KMS-11 (cell line): ENCODE results near the gene PKD1L1.

Source experiments
- H2AFZ ChIP-seq: fragments of 200-600 bp; sonication (generic); 2 replicates; pipeline ENCODE4 v1.6.1; 2016; ENCODE audit warnings: antibody characterized with exemption, mixed run types, low read depth
- H3K27ac ChIP-seq: fragments of 200-600 bp; sonication (generic); 2 replicates; pipeline ENCODE4 v1.6.1; 2016; ENCODE audit warnings: mild to moderate bottlenecking, mixed run types
- H3K27me3 ChIP-seq: fragments of 200-600 bp; sonication (generic); 2 replicates; pipeline ENCODE4 v1.6.1; 2017; ENCODE audit warnings: mild to moderate bottlenecking, low read depth, mixed run types, moderate library complexity; ENCODE audit not compliant: insufficient read depth
- H3K36me3 ChIP-seq: fragments of 200-600 bp; sonication (generic); 2 replicates; pipeline ENCODE4 v1.6.1; 2017; ENCODE audit warnings: mild to moderate bottlenecking, mixed run types; ENCODE audit not compliant: insufficient read depth
- H3K4me1 ChIP-seq: fragments of 200-600 bp; sonication (generic); 2 replicates; pipeline ENCODE4 v1.6.1; 2016; ENCODE audit warnings: mild to moderate bottlenecking, low read depth, mixed run types; ENCODE audit not compliant: poor library complexity, severe bottlenecking
- H3K4me2 ChIP-seq: fragments of 200-600 bp; sonication (generic); 2 replicates; pipeline ENCODE4 v1.7.0; 2016; ENCODE audit warnings: mild to moderate bottlenecking, mixed run types
- H3K4me3 ChIP-seq: fragments of 200-600 bp; sonication (generic); IDR thresholded peaks from 2 replicates; pipeline ENCODE4 v1.6.1; 2017; ENCODE audit warnings: low read depth, low read length, mixed read lengths; ENCODE audit not compliant: insufficient read depth
- H3K79me2 ChIP-seq: fragments of 200-600 bp; sonication (generic); 2 replicates; pipeline ENCODE4 v1.6.1; 2016; ENCODE audit warnings: low read depth, mixed run types; ENCODE audit not compliant: insufficient read depth
- H3K9ac ChIP-seq: fragments of 200-600 bp; sonication (generic); 2 replicates; pipeline ENCODE4 v1.6.1; 2016; ENCODE audit warnings: mild to moderate bottlenecking, mixed run types
- H4K20me1 ChIP-seq: fragments of 200-600 bp; sonication (generic); 2 replicates; pipeline ENCODE4 v1.6.1; 2016; ENCODE audit warnings: mild to moderate bottlenecking, mixed run types; ENCODE audit not compliant: insufficient read depth
- TF ChIP-seq, protein P1 (sequence below): fragments of 200-600 bp; sonication (generic); conservative IDR thresholded peaks from 2 replicates; pipeline ENCODE4 v1.6.1; 2017; ENCODE audit warnings: low read depth, mild to moderate bottlenecking, antibody characterized with exemption, low read length, moderate library complexity, mixed read lengths

Gene PKD1L1

DNA sequence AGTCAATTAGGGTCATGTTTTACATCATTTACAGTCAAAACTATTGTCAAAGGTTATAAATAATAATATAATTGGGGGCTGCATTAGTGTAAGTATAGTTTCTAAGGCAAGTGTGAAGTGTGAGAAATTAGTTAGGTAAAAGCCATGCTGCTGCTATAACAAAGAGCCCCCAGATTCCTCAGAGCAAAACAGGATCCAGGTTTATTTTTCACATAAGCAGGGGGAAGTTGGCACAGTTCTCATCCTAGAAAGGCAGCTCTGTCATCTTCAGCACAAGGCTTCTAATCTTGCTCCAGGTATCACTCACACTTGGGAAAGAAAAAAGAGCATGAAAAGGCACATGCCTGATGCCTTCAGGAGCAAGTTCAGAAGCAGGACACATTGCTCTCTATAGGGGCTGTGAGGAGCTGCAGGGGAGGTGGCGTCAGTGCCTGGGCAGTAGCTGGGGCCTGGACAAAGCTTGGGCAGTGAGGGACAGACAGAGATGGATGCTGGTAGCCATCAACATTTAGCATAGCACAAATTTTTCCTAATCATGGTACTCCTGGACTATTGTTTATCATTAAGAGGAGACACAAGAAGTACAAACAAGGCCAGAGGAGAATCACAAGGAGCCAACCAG, 170.6 kb downstream of the PKD1L1 start:
- no peak overlapping the region for H3K4me2 ChIP-seq

GRCh38 chr7:47776335-47776734, 171.9 kb downstream of the PKD1L1 start:
- no peak overlapping the region for H3K4me2 ChIP-seq
- no peaks in the 10 kb centered on the region for H4K20me1 ChIP-seq
- no peaks in the 10 kb centered on the region for H3K27me3 ChIP-seq
- H3K79me2 ChIP-seq = no peaks in the 10 kb centered on the region
- no peaks in the 10 kb centered on the region for H3K36me3 ChIP-seq
- H3K4me1 ChIP-seq = no peaks in the 10 kb centered on the region
- no peak overlapping the region for H3K27ac ChIP-seq
- no peak overlapping the region for H3K4me3 ChIP-seq
- H3K9ac ChIP-seq = no peak overlapping the region
- TF ChIP-seq, protein P1, sequence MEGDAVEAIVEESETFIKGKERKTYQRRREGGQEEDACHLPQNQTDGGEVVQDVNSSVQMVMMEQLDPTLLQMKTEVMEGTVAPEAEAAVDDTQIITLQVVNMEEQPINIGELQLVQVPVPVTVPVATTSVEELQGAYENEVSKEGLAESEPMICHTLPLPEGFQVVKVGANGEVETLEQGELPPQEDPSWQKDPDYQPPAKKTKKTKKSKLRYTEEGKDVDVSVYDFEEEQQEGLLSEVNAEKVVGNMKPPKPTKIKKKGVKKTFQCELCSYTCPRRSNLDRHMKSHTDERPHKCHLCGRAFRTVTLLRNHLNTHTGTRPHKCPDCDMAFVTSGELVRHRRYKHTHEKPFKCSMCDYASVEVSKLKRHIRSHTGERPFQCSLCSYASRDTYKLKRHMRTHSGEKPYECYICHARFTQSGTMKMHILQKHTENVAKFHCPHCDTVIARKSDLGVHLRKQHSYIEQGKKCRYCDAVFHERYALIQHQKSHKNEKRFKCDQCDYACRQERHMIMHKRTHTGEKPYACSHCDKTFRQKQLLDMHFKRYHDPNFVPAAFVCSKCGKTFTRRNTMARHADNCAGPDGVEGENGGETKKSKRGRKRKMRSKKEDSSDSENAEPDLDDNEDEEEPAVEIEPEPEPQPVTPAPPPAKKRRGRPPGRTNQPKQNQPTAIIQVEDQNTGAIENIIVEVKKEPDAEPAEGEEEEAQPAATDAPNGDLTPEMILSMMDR = no peak
- H2AFZ ChIP-seq = no peak overlapping the region

More for the DNA sequence above, 170.6 kb downstream of the PKD1L1 start:
- Histone ChIP-seq H3K36me3 (no peaks in the 10 kb centered on the region), H4K20me1 (no peaks in the 10 kb centered on the region), H3K79me2 (no peaks in the 10 kb centered on the region), H3K9ac (no peak overlapping the region), H3K4me1 (no peaks in the 10 kb centered on the region), H3K27me3 (no peaks in the 10 kb centered on the region), H3K4me3 (no peak overlapping the region), H3K27ac (no peak overlapping the region), H2AFZ (no peak overlapping the region)
- TF ChIP-seq, protein P1 = no peak

GRCh38 chr7:47775238-47775637, 173.0 kb downstream of the PKD1L1 start:
- Histone ChIP-seq H3K79me2 (no peaks in the 10 kb centered on the region), H3K4me2 (no peak overlapping the region), H3K4me3 (no peak overlapping the region), H3K27ac (no peak overlapping the region), H3K9ac (no peak overlapping the region), H3K4me1 (no peaks in the 10 kb centered on the region), H2AFZ (no peak overlapping the region), H3K27me3 (no peaks in the 10 kb centered on the region), H3K36me3 (no peaks in the 10 kb centered on the region), H4K20me1 (no peaks in the 10 kb centered on the region)
- TF ChIP-seq, protein P1 = no peak

DNA sequence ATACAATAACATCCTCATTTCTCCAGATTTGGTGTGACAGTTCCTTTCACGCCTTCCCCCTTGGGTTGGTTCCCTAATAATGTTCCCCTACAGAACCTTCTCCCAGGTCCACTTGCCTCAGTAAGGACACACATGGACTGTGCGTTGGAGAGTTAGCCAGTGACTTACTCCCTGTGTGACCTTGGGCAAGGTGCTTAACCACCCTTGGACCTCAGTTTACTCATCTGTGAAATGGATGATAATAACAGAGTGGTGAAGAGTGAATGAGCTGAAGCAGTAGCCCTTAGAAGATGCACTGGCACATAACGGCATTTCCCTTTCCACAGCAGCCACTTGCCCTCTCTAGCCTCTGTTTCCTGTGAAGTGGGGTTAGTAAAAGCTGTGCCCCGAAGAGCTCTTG, 175.8 kb downstream of the PKD1L1 start:
- Histone ChIP-seq H4K20me1 (no peaks in the 10 kb centered on the region), H3K27me3 (no peaks in the 10 kb centered on the region), H3K4me2 (no peak overlapping the region), H3K79me2 (no peaks in the 10 kb centered on the region), H2AFZ (no peak overlapping the region), H3K27ac (no peak overlapping the region), H3K9ac (no peak overlapping the region), H3K4me3 (no peak overlapping the region), H3K36me3 (no peaks in the 10 kb centered on the region), H3K4me1 (no peaks in the 10 kb centered on the region)
- TF ChIP-seq, protein P1 = no peak
